Measurements from ENCODE around the gene TSEN54. TPM values are rescaled to one million over a fixed set of nuclear protein-coding genes. Genes with fewer than 3 reads are reported as not detected.
A peak's percentile ranks its signal among the peaks of the same experiment; 100 is the strongest.
"Not testable (repeated sequence)": the region's sequence is repeated elsewhere in the genome, so short reads cannot be mapped to it uniquely, and the experiment has no call there.

Gene TSEN54
- total RNA-seq, 1 donor, result 8.0 TPM

GRCh38 chr17:75518983-75519537 lies 2.7 kb downstream of the TSEN54 start:
- TF ChIP-seq CTCF (IDR thresholded peaks at IDR 0.05; ENCODE audit: insufficient read depth, low read length), result no peak
- no peak overlapping the region for H3K4me3 ChIP-seq (ENCODE audit: low read depth, low read length)
- no peak for DNase-seq (ENCODE audit: low read depth)

- DNase-seq (ENCODE audit: low read depth); H3K4me3 ChIP-seq (ENCODE audit: low read depth, low read length): not testable (repeated sequence)
Measured at GRCh38 chr17:75520413-75520812, 4.1 kb downstream of the TSEN54 start.

GRCh38 chr17:75521290-75521689 lies 5.0 kb downstream of the TSEN54 start:
- DNase-seq (ENCODE audit: low read depth), result no peak
- no peak for TF ChIP-seq CTCF (IDR thresholded peaks at IDR 0.05; ENCODE audit: insufficient read depth, low read length)
- no peak overlapping the region for H3K4me3 ChIP-seq (ENCODE audit: low read depth, low read length)

GRCh38 chr17:75521951-75522727 lies 5.8 kb downstream of the TSEN54 start:
- H3K4me3 ChIP-seq (ENCODE audit: low read depth, low read length), result no peak overlapping the region
- no peak for TF ChIP-seq CTCF (IDR thresholded peaks at IDR 0.05; ENCODE audit: insufficient read depth, low read length)
- DNase-seq (ENCODE audit: low read depth), result peak; percentile 16

GRCh38 chr17:75523647-75524046 lies 7.3 kb downstream of the TSEN54 start:
- TF ChIP-seq CTCF (IDR thresholded peaks at IDR 0.05; ENCODE audit: insufficient read depth, low read length), result no peak
- H3K4me3 ChIP-seq (ENCODE audit: low read depth, low read length), result no peak overlapping the region
- DNase-seq (ENCODE audit: low read depth), result no peak

- no peak overlapping the region for H3K4me3 ChIP-seq (ENCODE audit: low read depth, low read length)
- no peak for DNase-seq (ENCODE audit: low read depth)
- TF ChIP-seq CTCF (IDR thresholded peaks at IDR 0.05; ENCODE audit: insufficient read depth, low read length), result no peak
Measured at GRCh38 chr17:75524269-75524969, 8.1 kb downstream of the TSEN54 start.

Data from fibroblast of the aortic adventitia (primary cell).